GM12878 (cell line): ENCODE measurements around the gene PPIB.

ENCODE experiments used
- CREM ChIP-seq: IDR thresholded peaks from 2 replicates; pipeline ENCODE4 v1.6.1; 2014; ENCODE audit warnings: antibody characterized with exemption, low read depth
- JUNB ChIP-seq: IDR thresholded peaks from 2 replicates; pipeline ENCODE4 v1.6.1; 2016; ENCODE audit warnings: antibody characterized with exemption, mild to moderate bottlenecking
- SP1 ChIP-seq: IDR thresholded peaks from one replicate; pipeline ENCODE4 v1.6.1; 2011; ENCODE audit warnings: low read depth, low read length
- TF ChIP-seq, protein P1 (sequence below), 3 experiments: IDR thresholded peaks in 2 of 3; conservative IDR thresholded peaks in 1 of 3; 2 replicates each; pipeline ENCODE4 v1.5.1; 2011; ENCODE audit warnings: low read depth in 3 of 3, low read length in 3 of 3, mild to moderate bottlenecking in 3 of 3, control low read depth in 2 of 3, moderate library complexity in 2 of 3, inconsistent platforms in 1 of 3, mixed read lengths in 1 of 3; ENCODE audit not compliant: control insufficient read depth in 2 of 3, insufficient read depth in 1 of 3; ENCODE audit errors: extremely low read depth in 1 of 3

DNA sequence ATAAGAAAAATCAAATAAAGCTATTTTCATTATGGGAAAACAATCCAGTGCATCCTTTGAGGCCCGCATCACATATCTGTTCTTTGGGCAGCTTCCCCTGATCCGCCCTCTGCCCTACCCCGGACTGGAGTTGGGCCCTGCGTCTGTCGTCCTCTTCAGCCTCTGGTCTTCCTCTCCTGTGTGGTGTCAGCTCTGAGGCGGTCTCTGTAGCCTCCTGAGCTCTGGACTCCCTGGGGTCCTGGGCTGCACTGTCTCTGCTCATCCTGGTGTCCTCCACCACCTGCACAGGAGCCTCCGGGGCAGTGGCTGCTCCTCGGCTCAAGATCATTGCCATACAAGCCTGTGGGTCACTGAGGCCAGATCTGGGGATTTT lies 18.6 kb downstream of the PPIB start:
- TF ChIP-seq, protein P1, sequence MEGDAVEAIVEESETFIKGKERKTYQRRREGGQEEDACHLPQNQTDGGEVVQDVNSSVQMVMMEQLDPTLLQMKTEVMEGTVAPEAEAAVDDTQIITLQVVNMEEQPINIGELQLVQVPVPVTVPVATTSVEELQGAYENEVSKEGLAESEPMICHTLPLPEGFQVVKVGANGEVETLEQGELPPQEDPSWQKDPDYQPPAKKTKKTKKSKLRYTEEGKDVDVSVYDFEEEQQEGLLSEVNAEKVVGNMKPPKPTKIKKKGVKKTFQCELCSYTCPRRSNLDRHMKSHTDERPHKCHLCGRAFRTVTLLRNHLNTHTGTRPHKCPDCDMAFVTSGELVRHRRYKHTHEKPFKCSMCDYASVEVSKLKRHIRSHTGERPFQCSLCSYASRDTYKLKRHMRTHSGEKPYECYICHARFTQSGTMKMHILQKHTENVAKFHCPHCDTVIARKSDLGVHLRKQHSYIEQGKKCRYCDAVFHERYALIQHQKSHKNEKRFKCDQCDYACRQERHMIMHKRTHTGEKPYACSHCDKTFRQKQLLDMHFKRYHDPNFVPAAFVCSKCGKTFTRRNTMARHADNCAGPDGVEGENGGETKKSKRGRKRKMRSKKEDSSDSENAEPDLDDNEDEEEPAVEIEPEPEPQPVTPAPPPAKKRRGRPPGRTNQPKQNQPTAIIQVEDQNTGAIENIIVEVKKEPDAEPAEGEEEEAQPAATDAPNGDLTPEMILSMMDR (IDR thresholded peaks at IDR 0.05 in 2 of 3, conservative IDR thresholded peaks at IDR 0.05 in 1 of 3; ENCODE audit: control insufficient read depth in 2 of 3, extremely low read depth in 1 of 3, insufficient read depth in 1 of 3, low read depth in 3 of 3, low read length in 3 of 3), result no peak
- TF ChIP-seq SP1 (no peak), CREM (no peak), JUNB (no peak)
